Tibial nerve (tissue), 4 donors: ENCODE results near the gene SPATA13. TPM values are rescaled to one million over a fixed set of nuclear protein-coding genes. Genes with fewer than 3 reads are reported as not detected.

Experiments used
- DNase-seq, 2 donors: peaks; one replicate each; pipeline ENCODE4 v3.0.0-alpha.2; 2019; ENCODE audit warnings: low spot score in 2 of 2
- H3K27ac ChIP-seq, 4 donors: fragments of 200-600 bp; sonication (generic) in 3 of 4; one replicate each; pipeline ENCODE4 v1.5.1; 2017 to 2019; ENCODE audit warnings: mild to moderate bottlenecking in 1 of 4
- H3K27me3 ChIP-seq, 2 donors: fragments of 200-600 bp; sonication (generic) in 1 of 2; one replicate each; pipeline versions ENCODE4 v1.5.1 to v1.6.0; 2017 to 2019
- H3K36me3 ChIP-seq, 3 donors: fragments of 200-600 bp; sonication (generic); one replicate each; pipeline ENCODE4 v1.5.1; 2018 to 2019
- H3K4me1 ChIP-seq, 4 donors: fragments of 200-600 bp; sonication (generic) in 3 of 4; one replicate each; pipeline ENCODE4 v1.5.1; 2017 to 2019
- H3K4me3 ChIP-seq, 4 donors: fragments of 200-600 bp; sonication (generic) in 3 of 4; one replicate each; pipeline ENCODE4 v1.5.1; 2017 to 2019; ENCODE audit warnings: mild to moderate bottlenecking in 1 of 4, moderate library complexity in 1 of 4
- H3K9me3 ChIP-seq, 4 donors: fragments of 200-600 bp; sonication (generic) in 3 of 4; one replicate each; pipeline ENCODE4 v1.5.1; 2017 to 2019
- CTCF ChIP-seq, 5 experiments: fragments of 200-600 bp in 3 of 5; fragments of 450-650 bp in 2 of 5; sonication (generic) in 3 of 5; IDR thresholded peaks; one replicate each; pipeline ENCODE4 v1.5.1; 2016 to 2019; ENCODE audit warnings: antibody characterized with exemption in 5 of 5, mild to moderate bottlenecking in 3 of 5, moderate library complexity in 2 of 5
- EP300 ChIP-seq, 2 donors: sonication (generic); formaldehyde crosslinking; IDR thresholded peaks; one replicate each; pipeline ENCODE4 v1.6.1; 2017; ENCODE audit warnings: antibody characterized with exemption in 2 of 2, mild to moderate bottlenecking in 1 of 2
- POLR2A ChIP-seq, 2 donors: fragments of 450-650 bp; IDR thresholded peaks; one replicate each; pipeline ENCODE4 v1.6.1; 2017; ENCODE audit warnings: antibody characterized with exemption in 2 of 2, mild to moderate bottlenecking in 2 of 2, moderate library complexity in 2 of 2
- WGBS, 2 donors: methylation state at CpG; one replicate each; pipeline ENCODE4 v1.1.5; 2018; 5-methylcytosine and 5-hydroxymethylcytosine counted together
- total RNA-seq, 4 donors: library from RNA; depleted of rRNA; stranded (reverse); fragments of >200 nt; gene quantifications; one replicate each; pipeline ENCODE4 v1.1.0, GENCODE V29; 2016

SPATA13 gene
- total RNA-seq, 4 donors from 2014 or later = 35.0 to 96.0 (median 51.7) TPM

GRCh38 chr13:24263632-24264031 is 103.1 kb downstream of the SPATA13 start:
- Histone ChIP-seq H3K4me1 (peaks cover 0 to 50% (median 15%) of the 10 kb centered on the region in 4 donors), H3K36me3 (no peaks in the 10 kb centered on the region), H3K27me3 (no peaks in the 10 kb centered on the region), H3K9me3 (no peaks in the 10 kb centered on the region), H3K27ac (peak overlapping the region; percentile 3 to 57 (median 40)), H3K4me3 (no peak overlapping the region)
- TF ChIP-seq POLR2A (IDR thresholded peaks at IDR 0.05) (no peak), CTCF (IDR thresholded peaks at IDR 0.05) (no peak), EP300 (IDR thresholded peaks at IDR 0.05) (no peak)
- WGBS, 2 donors = 22 to 27% methylated on average over 4 of the region's 4 CpGs
- no peak for DNase-seq

GRCh38 chr13:24264976-24265375 is 104.5 kb downstream of the SPATA13 start:
- Histone ChIP-seq H3K36me3 (no peaks in the 10 kb centered on the region), H3K9me3 (no peaks in the 10 kb centered on the region), H3K4me3 (no peak overlapping the region), H3K4me1 (peaks cover 0 to 58% (median 18%) of the 10 kb centered on the region in 4 donors), H3K27ac (peak overlapping the region in 3 of 4 donors; percentile 21 to 57 (median 37)), H3K27me3 (no peaks in the 10 kb centered on the region)
- WGBS, 2 donors = 86 to 87% methylated on average over 8 of the region's 8 CpGs
- TF ChIP-seq CTCF (IDR thresholded peaks at IDR 0.05) (no peak), POLR2A (IDR thresholded peaks at IDR 0.05) (no peak), EP300 (IDR thresholded peaks at IDR 0.05) (no peak)
- no peak for DNase-seq

- no peak overlapping the region for H3K4me3 ChIP-seq
- no peaks in the 10 kb centered on the region for H3K27me3 ChIP-seq
- no peaks in the 10 kb centered on the region for H3K36me3 ChIP-seq
- TF ChIP-seq POLR2A (IDR thresholded peaks at IDR 0.05) (no peak), CTCF (IDR thresholded peaks at IDR 0.05) (no peak), EP300 (IDR thresholded peaks at IDR 0.05) (no peak)
- peaks cover 0 to 63% (median 23%) of the 10 kb centered on the region in 4 donors for H3K4me1 ChIP-seq
- WGBS, 2 donors = 97 to 98% methylated on average over 3 of the region's 3 CpGs
- DNase-seq = no peak
- H3K9me3 ChIP-seq = no peaks in the 10 kb centered on the region
- H3K27ac ChIP-seq = peak overlapping the region in 2 of 4 donors; percentile 21 to 37
Measured at GRCh38 chr13:24265453-24265852, 104.9 kb downstream of the SPATA13 start.

GRCh38 chr13:24267274-24267673 is 106.8 kb downstream of the SPATA13 start:
- Histone ChIP-seq H3K4me1 (peaks cover 0 to 70% (median 39%) of the 10 kb centered on the region in 4 donors), H3K9me3 (no peaks in the 10 kb centered on the region), H3K36me3 (no peaks in the 10 kb centered on the region), H3K27ac (peak overlapping the region; percentile 9 to 85 (median 55)), H3K27me3 (no peaks in the 10 kb centered on the region), H3K4me3 (peak overlapping the region; percentile 4 to 24 (median 17))
- no peak for TF ChIP-seq CTCF (IDR thresholded peaks at IDR 0.05)
- no peak for TF ChIP-seq POLR2A (IDR thresholded peaks at IDR 0.05)
- no peak for TF ChIP-seq EP300 (IDR thresholded peaks at IDR 0.05)
- DNase-seq = no peak
- 6 to 12% methylated on average over 3 of the region's 3 CpGs for WGBS, 2 donors

- WGBS, 2 donors = 89 to 95% methylated on average over 2 of the region's 2 CpGs
- TF ChIP-seq POLR2A (IDR thresholded peaks at IDR 0.05) (no peak), CTCF (IDR thresholded peaks at IDR 0.05) (no peak), EP300 (IDR thresholded peaks at IDR 0.05) (no peak)
- Histone ChIP-seq H3K4me3 (peak overlapping the region in 2 of 4 donors; percentile 11 to 24), H3K36me3 (no peaks in the 10 kb centered on the region), H3K9me3 (no peaks in the 10 kb centered on the region), H3K27ac (peak overlapping the region; percentile 9 to 85 (median 55)), H3K27me3 (no peaks in the 10 kb centered on the region), H3K4me1 (peaks cover 2 to 74% (median 42%) of the 10 kb centered on the region in 4 donors)
- DNase-seq = no peak
Measured at GRCh38 chr13:24267801-24268200, 107.3 kb downstream of the SPATA13 start.
